GM18526 (cell line): ENCODE data around the gene CHMP6.

Source experiments
- POLR2A ChIP-seq: IDR thresholded peaks from 3 replicates; pipeline ENCODE4 v1.6.1; 2011; ENCODE audit not compliant: insufficient read length; ENCODE audit errors: extremely low read depth

CHMP6 gene

DNA sequence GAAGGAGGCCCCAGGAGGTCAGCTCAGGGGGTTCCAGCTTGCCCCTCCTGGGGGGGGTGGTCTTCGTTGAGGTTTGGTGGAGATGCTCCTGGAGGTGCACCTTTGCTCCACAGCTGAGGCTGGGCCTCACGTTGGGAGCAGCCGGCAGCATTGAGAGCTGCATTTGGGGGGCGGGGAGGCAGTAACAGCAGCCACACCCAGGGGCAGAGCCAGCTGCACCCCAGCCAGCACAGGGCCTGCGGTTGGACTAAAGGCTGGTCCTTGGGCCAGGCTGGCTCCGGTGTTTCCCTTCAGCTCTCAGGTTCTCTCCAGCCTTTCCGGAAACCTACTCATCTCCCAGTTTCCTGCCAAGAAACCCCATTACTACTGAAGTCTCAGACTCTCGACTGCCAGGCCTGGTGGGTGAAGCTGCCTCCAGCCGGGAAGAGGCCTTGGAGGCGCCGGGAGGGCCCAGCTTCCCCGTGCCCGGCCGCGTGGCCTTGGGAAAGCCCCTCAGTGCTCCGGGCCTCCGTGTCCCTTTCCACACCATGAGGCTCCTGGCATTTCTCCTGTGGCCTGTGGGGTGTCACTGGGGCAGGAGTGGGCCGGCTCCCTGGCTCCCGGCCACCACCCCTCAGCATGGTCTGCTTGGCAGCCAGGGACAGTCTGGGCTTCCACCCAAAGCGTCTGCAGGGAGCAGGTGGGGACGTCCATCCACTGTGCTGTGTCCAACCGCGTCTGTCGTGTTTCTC lies 29.3 kb downstream of the CHMP6 start:
- TF ChIP-seq POLR2A, result no peak

DNA sequence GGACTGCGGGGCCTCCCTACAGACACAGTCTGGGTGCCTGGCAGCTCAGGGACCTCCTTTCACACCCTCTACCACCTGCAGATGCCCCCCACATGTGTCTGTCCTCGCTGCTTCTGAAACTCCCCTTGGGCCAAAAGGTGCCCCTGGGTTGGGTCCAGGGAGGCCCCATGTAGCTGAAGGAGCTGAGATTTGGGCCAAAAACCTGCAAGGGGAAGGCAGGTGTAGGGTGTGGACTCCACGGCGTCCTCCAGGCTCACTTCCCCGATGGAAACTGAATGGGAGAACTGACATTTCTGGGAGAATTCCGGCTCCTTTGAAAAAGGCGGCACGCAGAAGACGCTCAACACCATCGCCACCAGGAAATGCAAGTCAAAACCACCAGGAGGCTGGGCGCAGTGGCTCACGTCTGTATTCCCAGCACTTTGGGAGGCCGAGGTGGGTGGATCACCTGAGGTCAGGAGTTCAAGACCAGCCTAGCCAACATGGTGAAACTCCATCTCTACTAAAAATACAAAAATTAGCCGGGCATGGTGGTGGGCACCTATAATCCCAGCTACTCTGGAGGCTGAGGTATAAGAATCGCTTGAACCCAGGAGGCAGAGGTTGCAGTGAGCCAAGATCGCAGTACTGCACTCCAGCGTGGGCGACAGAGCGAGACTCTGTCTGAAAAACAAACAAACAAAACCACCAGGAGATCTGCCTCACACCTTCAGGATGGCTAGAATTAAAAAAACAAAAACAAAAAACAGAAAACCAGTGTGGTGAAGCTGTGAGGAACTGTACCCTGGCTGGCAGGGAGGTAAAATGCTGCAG lies 30.1 kb downstream of the CHMP6 start:
- TF ChIP-seq POLR2A, result no peak

- TF ChIP-seq POLR2A, result no peak
Measured at GRCh38 chr17:81022344-81022676, 30.7 kb downstream of the CHMP6 start.

GRCh38 chr17:81025065-81025740 lies 33.6 kb downstream of the CHMP6 start:
- TF ChIP-seq POLR2A, result no peak

- no peak for TF ChIP-seq POLR2A
Measured at GRCh38 chr17:81025741-81026129, 34.1 kb downstream of the CHMP6 start.

GRCh38 chr17:81026266-81027036 lies 34.8 kb downstream of the CHMP6 start:
- no peak for TF ChIP-seq POLR2A

DNA sequence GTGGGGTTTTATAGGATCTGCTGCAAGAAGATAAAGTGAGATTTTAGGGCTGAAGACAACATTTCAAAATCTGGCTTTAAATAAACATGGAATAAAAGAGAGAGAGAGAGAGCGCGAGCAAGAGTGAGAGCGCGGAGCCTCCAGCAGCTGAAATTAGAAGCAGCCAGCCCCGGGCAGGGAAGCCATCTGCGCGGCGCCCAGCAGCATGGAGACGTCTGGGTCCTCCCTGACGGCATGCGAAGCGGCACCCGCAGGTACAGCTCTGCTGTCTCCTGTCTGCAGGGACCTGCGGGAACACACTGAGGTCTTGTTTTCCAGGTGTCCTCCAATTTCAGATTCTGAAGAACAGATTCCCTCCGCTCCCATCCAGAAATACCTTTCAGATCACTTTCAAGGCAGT lies 35.4 kb downstream of the CHMP6 start:
- TF ChIP-seq POLR2A, result no peak

DNA sequence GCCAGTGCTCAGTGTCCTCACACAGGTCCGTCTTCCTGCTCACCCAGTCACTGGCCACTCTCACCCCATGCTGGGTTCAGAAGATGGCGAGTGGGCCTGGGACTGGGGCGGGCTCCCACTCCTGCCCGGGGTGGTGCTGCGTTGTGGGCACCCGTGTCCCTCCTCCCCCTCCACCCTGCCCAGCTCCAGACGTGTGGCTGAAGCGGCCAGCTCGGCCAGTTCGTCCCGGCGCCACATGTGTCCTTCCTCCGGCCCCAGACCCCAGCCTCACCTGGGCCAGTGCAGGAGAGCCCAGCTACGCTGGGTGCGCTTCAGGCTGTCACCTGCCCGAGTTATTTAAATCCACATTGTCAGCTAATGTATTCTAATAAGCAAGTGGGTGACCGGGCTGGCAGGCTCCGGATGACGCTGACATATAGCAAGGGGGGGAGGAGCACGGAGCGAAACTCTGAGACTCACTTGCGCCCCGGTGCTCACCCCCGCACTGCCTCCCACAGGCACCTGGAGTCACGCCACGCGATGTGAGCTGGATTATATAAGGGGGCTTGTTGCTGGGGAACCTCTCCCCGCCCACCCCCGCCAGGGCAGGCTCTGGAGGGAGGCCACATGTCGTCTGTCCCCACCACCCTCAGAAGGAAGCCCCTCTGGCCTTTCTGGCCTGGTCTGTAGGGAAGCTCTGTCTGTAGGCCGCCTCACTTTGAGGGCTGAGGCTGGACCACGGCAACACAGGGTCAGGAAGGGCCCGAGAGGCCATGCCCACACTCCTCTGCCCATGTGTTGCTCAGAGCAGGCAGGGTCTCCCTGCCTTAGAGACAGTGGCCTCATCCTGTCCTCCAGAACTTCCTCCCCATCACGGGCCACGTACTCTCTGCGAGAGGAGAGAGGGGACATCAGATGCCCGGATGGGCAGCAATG lies 36.2 kb downstream of the CHMP6 start:
- no peak for TF ChIP-seq POLR2A

- TF ChIP-seq POLR2A, result no peak
Measured at GRCh38 chr17:81028506-81028858, 36.8 kb downstream of the CHMP6 start.

- TF ChIP-seq POLR2A, result no peak
Measured at GRCh38 chr17:81029859-81030258, 38.2 kb downstream of the CHMP6 start.

- no peak for TF ChIP-seq POLR2A
Measured at GRCh38 chr17:81030741-81031565, 39.3 kb downstream of the CHMP6 start.

GRCh38 chr17:81031566-81032550 lies 40.2 kb downstream of the CHMP6 start:
- no peak for TF ChIP-seq POLR2A
